Activated CD4-positive, CD25-positive, alpha-beta regulatory T cell treated with anti-CD3 and anti-CD28 coated beads, Interleukin-2, amount 50 U/mL, for 72 hours (primary cell): ENCODE data around the gene C1QTNF8.
A peak's percentile ranks its signal among the peaks of the same experiment; 100 is the strongest.

Source experiments
- DNase-seq: peaks from one replicate; pipeline ENCODE4 v3.0.0; 2021

C1QTNF8 gene

DNA sequence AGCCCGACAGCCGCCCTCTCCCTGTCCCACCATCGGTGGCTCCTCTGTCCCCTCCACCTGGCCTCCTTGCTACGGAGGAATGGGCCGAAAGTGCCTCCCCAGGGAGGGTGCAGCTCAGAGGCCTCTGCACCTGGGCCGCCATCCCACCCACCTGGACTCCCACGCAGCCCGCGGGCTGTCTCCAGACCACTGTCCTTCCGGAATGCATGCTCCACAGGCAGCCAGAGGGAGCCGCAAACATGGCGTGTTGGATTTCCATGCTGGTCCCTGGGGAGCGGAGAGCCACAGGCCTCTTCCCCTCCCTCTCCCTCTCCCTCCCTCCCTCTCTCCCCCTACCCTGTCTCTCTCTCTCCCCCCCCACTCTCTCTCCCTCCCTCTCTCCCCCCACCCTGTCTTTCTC, 20.5 kb downstream of the C1QTNF8 start:
- no peak for DNase-seq

DNA sequence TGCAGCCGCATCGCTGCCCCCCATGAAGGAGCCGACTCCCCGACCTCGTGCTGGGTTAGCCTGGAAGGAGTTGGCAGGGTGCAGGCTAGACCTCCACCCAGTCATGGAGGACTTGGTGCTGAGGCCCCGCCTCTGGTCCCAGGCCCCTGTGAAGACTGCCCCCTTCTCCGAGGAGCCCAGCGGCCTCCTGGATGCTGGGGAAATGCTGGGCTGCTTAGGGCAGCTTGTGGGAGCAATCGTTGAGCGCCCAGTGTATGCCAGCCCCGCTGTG, 21.7 kb downstream of the C1QTNF8 start:
- DNase-seq, result no peak

- no peak for DNase-seq
Measured at GRCh38 chr16:1073566-1074378, 22.3 kb downstream of the C1QTNF8 start.

- DNase-seq, result no peak
Measured at GRCh38 chr16:1073262-1073558, 22.8 kb downstream of the C1QTNF8 start.

DNA sequence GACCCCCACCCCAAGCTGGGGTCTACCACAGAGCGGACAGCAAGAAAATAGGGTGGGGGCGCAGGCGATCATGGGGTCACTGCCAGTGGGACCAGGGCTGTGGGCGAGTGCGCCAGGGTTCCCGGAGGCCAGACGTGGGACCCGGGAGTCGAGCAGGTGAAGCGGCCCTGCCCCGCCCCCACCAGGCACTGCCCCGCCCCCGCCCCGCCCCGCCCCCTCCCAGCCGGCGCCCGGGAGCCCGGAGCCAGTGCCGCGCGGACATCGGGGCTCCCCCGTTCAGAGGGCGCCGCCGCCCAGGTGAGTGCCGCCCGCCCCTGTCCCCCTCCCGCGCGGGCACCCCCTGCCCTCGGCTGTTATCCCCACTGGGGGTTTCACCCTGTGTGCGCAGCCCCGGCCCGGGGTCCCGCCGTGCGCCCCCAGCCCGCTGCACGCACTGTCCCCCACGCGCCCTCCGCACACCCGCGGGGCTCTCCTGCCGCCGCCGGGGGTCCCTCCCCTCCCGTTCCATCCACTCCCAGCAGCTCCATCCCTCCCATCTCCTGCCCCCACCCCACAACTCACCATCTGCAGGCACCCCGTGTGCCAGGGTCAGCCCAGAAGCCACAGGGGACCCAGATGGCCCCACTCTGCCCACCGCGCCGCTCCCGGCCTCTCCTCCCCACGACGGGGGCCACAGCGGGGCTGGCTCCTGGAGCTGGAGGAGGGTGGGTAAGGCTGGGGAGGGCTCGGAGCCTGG, 23.4 kb downstream of the C1QTNF8 start, which contains the start of gene SSTR5:
Gene SSTR5 (plus strand): TSS at position 222 of the 736 bp plus-strand sequence. CDS start 6,122 bp downstream, outside the sequence.
- DNase-seq, result no peak

DNA sequence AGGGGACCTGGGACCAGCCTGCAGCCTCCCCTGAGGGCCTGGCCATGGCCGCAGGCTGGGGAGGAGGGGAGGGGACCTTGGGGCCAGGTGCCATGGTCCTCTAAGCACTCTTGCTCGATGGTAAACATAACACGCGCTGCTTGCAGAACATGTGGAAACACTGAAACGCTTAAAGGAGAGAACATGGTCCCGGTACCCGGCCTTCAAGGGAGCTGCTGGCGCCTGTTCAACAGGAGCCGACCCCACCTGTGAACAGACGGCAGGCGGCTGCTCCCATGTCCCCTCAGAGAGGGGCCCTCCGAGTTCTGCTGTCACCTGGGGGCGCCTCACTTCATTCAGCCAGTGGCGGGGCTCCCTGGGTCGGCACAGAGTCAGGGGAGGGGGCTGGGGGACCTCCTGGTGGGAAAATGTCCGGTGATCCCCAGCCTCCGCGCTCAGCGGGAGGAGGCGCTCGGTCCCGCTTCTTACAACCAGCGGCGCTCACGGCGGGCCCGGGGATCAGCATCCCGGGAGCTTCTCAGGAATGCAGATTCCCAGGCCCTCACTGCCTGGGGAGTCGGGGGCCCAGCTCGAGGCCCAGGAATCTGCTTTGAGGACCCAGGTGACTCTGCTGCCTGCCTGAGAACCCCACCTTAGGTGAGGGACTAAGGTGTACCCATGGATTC, 24.4 kb downstream of the C1QTNF8 start:
- no peak for DNase-seq

DNA sequence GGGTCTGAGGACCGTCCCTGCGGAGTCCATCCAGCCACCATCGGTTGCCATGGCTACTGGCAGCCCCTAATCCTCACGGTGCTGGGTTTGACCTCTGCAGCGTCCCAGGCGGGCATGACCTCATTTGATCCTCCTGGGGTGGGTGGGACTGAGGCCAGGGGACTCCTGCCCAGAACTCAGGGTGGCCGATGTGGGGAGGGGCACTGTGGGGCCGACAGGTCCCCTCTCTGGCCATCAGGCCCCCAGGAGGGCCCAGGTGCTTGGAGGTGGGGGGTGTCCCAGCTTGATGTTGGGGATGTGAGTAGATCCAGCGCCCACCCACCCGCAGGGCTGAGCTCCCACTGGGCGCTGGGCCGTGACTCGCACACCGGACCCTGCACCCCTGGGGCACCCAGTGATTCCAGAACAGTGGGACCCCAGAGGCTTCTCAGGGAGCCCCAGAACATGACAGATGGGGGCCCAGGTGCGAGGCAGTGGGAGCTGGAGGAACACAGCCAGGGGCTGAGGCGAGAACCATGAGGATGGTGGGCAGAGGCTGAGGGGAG, 25.1 kb downstream of the C1QTNF8 start:
- no peak for DNase-seq

DNA sequence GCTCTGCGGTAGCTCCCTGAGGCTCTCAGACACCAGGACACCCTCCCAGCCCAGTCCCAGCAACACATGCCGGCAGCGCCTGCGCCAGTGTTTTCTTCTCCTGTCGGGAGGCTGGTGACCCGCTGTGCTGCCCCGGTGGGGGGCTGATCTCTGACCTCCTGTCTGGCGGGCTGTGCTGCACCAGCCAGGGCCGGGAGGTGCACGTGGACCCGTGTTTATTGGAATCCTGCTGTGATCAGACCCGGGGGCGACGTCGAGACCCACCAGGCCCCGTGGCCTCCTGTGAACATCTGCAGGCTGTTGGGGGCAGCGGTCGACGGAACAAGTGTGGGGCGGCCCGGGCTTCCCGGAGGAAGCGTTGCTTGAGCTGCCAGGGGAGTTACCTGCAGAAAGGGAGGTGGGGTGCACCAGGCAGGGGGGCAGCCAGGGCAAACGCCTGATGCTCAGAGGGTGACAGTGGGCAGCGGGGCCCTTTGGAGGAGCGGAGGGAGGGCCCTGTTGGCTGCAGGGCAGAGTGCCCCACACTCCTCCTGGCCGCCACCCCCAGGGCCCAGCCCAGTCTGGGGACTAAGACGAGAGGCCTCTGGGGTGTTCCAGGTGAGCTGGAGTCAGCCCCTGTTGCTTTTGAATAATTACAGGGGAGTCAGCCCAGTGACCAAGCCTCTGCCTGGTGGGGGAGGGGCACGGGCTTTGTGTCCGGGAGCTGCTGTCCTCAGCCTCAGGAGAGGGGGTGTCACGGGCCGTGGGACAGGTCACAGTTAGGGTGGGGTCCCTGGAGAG, 25.8 kb downstream of the C1QTNF8 start:
- DNase-seq, result no peak

- peak; percentile 44 for DNase-seq
Measured at GRCh38 chr16:1069154-1069553, 26.9 kb downstream of the C1QTNF8 start.

GRCh38 chr16:1068451-1068850, 27.6 kb downstream of the C1QTNF8 start:
- no peak for DNase-seq

DNA sequence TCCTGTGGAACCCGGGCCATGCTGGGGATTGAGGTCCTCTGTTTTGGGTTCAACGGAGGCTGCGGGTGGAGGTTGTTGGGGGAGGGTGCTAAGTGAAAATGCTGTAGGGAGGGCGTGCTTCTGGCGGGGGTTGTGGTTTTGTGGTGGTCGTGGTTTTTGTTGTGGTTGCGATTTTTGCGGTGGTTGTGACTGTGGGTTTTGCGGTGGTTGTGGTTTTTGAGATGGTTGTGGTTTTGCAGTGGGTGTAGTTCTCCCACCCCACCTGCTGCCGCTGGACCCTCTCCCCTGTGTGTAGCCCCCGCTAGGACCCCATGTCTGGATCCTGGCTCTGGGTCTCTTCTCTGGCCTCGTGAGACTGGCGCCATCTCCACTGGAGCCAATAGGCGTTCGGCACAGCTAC, 28.4 kb downstream of the C1QTNF8 start:
- no peak for DNase-seq

- DNase-seq, result no peak
Measured at GRCh38 chr16:1066584-1067172, 29.4 kb downstream of the C1QTNF8 start.

- no peak for DNase-seq
Measured at GRCh38 chr16:1065469-1066128, 30.4 kb downstream of the C1QTNF8 start.

GRCh38 chr16:1063728-1064127, 32.3 kb downstream of the C1QTNF8 start:
- no peak for DNase-seq

DNA sequence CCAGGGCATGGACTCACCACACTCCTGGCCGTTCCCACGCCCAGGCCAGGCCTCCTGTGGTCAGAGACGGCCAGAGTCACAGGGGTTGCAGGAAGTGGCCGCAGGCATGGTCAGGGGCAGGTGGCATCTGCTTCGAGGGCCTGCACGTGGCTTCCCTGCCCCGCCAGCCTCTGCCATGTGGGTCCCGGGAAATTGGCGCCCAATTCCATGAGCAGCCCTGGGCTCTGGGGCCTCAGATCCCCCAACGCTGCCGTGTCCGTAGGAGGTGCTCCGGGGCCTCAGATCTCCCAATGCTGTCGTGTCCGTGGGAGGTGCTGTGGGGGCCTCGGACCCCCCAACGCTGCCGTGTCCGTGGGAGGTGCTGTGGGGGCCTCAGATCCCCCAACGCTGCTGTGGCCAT, 33.1 kb downstream of the C1QTNF8 start:
- DNase-seq, result no peak

DNA sequence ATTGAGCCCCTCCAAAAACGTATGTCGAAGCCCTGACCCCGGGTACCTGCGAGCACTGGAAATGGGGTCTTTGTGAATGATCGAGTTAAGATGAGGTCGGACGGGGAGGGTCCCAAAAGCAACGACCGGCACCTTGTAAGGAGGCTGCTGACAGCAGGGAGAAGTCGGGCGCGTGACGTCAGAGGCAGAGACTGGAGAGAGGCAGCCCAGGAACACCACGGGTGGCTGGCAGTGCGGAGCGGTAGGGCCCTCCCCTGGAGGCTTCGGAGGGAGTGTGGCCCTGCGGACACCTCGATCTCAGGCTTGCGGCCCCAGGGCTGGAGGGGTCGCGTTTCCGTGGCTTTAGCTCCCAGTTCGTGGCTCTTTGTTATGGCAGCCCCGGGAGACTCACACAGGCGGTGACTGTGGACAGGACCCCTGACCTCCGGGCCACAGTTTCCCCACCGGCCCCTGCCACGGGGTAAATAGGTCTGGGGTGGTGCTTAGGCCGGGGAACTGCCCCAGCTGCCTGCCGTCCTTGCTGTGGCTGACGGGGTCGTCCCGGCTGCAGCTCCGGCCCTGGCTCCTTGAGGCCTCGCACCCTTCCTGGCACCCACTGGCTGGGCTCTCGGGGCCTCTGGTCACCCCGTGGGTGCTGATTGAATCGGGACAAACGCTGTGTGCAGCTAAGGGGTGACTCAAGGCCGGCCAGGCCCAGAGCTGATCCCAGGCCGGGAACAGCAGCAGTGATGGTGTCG, 34.1 kb downstream of the C1QTNF8 start:
- no peak for DNase-seq

- no peak for DNase-seq
Measured at GRCh38 chr16:1060416-1061340, 35.4 kb downstream of the C1QTNF8 start.

DNA sequence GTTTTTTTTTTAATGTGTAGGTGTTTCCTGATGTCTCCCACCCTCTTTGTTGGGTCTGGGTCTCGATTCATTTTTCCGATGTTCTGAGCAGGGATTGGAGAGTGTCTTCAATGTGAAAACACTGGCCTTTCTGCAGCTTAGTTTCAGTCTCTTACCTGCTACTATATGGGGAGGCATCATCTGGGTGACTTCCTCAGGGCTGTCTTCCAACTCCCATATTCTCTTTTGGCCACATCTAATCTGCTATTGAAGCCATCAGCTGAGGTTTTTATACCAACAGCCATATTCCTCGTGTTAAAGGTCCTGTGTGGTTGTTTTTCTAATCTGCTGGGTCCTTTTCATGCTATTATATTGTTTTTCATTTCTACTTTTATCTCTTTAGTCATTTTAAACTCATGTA, 36.7 kb downstream of the C1QTNF8 start:
- no peak for DNase-seq

GRCh38 chr16:1058216-1058615, 37.8 kb downstream of the C1QTNF8 start:
- DNase-seq, result no peak

- peak; percentile 77 for DNase-seq
Measured at GRCh38 chr16:1057252-1057932, 38.7 kb downstream of the C1QTNF8 start.
